GM19324 (cell line): Measurements from ENCODE around the gene NLGN1.

ENCODE experiments used
- ATAC-seq: cut with Tn5 transposase; IDR thresholded peaks from one replicate; pipeline ENCODE4 v1.9.1; 2021; ENCODE audit warnings: mild to moderate bottlenecking, moderate library complexity; ENCODE audit not compliant: unreplicated experiment, low FRiP score

Gene NLGN1

DNA sequence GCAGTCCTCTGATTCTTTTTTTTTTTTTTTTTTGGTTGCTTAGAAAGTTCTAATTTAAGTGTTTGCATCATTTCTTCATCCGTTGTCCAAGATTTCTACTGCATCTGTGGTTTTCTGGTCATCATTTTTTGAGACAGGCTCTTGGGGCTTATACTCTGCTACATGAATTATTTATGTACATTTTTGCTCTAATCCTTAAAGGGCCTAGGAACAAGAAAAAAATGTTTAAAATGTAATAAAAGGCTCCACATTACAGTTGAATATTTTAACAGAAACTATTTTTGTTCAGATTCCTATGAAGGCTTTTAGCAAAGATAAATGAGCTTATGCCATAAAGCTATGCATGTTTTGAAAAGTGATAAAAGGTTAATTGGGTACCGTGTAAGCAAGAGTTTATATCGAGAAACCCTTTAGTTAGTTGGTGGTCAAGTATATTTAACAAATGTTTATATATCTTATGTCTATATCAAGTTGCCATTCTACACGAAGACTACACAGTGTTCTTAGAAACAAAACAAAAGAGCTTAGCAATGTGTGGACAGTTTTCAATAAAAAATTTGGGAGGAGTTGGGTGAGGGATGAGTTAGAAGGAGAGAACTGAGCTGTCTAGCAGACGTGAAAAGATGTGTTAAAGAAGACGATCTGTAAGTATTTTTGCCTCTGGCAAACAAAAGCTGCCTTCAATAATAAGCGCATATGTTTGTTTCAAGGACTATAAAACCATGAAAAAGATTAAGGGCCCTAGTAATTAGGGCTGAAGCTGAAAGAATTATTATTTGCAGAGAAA, 898.0 kb downstream of the NLGN1 start:
- ATAC-seq = no peak

DNA sequence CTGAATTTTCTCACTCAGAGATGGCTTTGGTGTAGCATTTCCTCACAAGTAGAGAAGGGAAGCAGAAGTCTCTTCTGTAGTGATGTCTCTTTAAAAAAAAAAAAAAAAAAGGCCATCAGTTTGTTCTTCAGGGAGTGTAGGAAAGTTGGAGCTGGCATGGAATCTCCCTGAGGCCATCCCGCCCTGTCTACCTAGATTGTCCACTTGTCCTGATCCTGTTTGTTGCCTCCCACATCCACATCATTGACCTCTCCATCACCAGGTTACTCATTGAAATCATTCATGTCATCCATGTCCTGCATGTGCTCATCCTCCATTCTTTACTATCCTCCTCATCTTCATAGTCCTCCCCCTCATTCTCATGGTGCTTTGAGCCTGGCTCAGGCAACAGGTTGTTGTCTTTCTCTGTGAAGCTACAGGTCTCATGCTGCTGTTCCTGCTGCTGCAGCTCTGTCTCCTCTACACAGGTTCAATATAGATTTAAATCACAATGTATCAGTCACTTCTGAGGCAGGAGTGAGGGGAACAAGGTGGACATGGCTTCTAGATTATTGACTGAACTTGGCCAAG, 905.3 kb downstream of the NLGN1 start:
- no peak for ATAC-seq

DNA sequence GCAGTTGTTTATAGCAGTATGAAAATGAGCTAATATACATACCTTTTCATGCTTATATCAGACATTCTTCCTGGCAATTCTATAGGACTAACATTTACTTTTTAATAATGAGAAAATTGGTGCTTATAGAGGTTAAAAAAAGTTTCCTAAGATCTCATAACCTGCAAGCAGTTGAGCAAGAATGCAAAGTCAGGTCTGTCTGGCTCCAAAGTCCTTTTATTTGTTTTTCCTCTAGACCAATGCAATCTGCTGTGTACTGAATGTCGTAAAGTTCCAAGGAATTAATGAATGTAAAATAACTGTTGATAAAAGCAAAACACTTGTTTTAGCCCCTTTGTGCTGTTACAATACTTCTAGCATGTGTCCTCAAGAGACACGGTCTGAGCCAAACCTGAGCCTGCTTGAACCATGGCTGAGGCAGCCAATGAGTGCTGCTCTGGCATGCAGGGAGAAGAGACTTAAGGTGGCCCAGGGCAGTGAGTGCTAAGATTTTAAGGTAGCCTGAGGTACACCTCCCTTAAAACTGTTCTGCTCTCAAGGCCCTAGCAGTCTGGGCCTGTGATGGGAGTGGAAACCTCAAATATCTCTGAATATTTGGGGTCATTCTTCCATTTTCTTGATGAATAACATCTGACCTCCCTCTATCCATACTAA, 906.5 kb downstream of the NLGN1 start:
- ATAC-seq = no peak

DNA sequence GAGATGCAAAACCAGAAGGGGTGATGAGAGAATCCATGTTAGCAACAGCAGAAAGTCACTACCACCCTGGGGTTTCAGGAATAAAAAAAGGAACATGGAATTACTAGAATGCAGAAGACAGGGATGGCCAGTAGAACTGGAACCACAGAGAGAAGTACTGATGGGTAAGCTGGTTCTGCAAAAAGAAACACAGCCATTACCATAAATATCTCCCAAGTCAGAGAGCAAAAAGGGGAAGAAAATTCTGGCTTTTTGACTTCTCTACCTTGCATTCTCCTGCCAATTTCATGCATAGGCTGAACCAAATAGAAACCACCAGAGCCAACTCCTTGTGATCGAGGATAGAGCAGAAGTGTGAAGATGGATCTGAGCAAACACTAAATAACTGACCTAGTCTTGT, 911.2 kb downstream of the NLGN1 start:
- no peak for ATAC-seq

DNA sequence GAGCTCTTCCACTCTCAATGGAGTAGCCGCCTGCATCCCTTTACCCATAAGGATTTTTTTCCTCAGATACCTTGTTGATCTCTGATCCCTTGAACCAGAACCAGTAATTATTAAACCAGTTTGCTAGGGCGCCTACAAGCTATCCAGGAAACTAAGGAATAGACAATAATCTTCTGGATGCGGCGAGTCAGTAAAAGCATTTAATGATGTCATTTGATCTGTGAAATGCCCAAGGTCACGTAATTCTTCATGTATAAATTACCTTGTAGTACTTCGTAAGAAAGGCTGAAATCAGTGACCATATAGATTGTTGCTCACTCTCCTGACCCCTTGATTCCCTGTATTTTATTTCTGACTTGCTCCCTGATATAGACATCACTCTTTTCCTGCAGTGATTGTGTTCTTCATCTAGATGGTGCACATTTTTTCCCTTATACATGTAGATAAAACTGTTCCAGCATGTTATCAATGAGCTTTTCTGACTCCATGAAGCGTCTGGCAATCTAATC, 913.0 kb downstream of the NLGN1 start:
- ATAC-seq = no peak

DNA sequence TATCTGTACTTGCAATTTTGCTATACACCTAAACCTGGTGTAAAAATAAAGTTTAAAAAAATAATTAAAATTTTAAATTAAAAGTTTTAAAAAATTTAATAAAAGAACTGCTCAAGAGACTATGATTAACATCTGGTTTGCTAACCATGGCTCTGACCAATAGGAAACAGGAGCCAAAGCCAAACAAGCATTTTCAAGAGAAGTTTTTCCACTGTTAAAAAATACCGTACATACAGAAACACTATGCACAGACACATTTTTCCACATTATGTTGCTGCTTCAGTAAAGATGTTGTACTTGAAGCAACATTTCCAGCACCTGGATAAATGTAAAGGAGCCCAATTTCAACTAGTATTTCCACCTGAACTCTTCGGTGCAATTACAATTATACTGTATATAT, 917.7 kb downstream of the NLGN1 start:
- no peak for ATAC-seq

DNA sequence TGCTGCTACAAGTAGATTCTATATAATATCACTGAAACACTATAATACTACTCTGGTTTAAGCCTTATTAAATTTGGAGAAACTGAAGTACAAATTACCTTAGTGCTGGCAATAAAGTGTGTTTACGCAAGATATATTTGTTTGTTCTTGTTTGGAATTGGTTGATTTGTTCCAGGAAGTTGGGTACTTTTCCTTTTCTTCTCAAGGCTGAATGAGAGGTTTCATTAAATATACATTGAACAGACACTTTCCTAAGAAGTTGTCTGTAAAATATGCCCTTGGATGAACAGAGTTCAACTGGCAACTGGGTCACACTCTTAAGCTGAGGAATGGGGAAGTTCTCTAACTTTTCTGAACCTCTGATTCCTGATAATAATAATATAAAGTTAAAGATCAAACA, 919.5 kb downstream of the NLGN1 start:
- ATAC-seq = no peak

DNA sequence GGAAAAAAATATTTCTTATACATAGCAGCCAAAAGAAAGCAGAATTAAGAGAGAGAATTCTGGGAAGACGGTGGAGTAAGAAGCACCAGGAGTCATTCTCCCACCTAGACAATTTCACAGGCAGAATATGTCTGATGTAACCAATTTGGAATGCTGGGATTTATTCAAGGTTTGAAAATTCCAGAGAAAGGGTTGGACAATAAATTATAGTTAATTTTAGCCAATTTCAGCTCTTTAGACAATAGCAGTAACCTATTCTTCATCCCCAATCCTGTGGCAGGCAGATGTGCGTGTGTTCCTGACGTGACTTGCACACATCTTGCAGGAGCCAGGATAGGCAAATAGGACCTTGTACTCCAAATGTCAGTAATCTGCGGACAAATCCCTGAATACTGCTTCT, 920.6 kb downstream of the NLGN1 start:
- ATAC-seq = no peak

DNA sequence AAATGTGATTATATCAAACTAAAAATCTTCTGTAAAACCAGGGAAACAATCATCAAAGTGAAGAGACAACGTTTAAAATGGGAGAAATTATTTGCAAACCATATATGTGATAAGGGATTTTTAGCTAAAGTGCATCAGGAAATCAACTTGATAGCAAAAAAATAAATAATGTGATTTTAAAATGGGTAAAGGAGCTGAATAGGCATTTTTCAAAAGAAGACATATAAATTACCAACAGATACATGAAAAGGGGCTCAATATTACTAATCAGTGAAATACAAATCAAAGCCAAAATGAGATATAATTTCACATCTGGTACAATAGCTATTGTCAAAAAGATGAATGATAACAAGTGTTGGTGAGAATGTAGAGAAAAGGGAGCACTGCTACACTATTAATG, 924.0 kb downstream of the NLGN1 start:
- ATAC-seq = no peak

DNA sequence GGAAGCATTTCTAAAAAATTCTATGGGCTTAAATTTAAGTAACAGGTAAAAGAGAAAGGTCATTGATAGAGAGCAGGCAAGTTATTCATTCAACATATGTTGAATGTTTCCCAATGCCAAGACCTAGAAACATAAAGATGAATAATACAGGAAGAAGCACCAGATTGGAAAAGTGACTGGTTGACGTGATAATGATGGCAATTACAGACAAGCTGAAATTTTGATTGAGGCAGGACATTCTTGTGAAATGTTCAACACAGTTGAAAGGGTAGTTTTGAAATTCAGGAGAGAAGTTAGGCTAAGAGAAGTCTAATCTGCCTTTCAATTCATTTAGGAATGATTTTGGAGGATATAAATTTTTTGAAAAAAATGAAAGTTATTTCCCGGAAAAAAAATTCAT, 925.2 kb downstream of the NLGN1 start:
- ATAC-seq = no peak

DNA sequence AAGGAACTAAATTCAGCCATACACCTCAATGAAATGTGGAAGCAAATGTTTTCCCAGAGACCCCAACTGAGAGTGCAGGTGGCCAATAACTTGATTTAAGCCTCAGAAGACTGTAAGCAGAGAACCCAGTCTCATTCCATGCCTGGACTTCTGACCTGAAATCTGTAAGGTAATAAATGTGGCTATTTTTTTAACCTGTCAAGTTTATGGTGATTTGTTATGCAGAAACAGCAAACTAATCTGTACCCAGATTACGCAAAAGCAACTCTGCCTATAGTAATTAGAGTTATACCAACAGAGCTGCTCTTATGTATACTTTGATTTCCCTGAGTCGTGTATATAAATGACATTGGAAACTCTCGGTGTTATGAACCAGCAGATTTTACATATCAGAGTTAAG, 927.6 kb downstream of the NLGN1 start:
- ATAC-seq = no peak

DNA sequence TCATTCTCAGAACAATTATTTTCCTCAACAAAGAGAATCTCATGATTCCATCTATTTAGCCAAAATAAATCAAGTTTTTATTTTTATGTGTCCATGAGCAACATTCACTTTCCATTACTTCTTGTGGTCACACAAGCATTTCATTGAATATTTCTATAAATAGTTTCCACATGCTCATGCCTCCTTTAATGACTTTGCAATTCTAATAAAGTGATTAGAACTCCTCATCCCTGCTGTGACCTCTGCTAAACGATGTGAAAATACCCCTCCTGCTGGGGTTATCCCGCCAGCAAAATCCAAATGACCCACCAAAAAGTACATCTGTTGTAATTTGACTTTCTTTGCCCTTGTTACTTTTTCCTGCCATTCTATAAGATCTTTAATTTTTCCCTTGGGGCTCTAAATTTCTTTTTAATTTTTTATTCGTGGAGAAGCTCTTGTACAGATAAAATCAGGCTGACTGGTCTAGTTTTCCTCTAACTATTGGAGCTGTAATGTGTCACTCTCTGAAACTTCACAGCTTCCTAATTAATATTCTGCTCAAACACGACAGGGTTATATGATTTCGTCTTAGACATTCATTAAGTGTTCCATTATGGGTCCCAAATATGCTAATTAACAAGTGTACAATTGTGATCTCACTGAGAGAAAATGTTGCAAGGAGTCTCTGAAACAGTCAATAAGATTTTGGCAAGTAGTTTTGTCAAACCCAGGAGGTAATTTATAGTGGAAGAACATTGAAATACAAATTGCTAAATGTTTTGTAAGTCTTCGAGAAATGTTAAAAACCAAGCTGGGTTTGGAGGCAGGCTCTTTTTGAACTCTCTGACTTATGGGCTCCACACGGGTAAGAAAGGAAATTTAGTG, 928.5 kb downstream of the NLGN1 start:
- no peak for ATAC-seq

DNA sequence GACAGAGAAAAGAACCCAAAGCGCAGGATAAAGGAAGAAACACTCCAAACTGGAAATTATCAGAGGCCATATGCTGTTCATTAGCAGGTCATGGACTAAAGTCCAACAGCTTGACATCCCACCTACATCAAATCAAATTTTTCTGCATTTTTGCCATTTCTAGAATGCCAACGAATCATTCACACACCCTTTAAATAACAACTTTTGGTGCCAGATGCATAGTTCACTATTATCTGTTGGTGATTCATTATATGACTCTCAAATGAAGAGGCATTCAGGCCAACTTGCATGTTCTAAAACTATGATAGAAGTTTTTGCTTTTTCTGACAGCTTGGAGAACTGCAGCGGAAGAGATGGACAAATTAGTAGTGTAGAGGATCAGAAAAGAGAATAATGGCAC, 931.8 kb downstream of the NLGN1 start:
- no peak for ATAC-seq

DNA sequence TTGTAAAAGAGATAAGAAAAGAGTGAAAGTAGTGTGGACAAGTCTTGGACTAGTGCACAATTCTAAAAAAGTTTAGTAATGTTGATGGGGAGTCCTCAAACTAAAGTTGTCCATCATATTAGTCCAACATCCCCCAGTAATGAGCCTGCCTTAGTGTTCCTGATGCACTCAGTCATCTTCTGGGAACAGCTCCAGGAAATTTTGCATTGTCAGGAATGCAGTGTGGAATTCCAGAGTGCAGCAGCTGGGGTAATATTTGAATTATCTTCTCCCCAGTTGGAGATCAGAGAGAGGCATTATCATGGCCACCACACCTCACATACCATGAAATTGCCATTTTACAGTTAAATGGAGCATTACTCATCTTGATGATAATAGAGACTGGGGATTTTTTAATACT, 932.8 kb downstream of the NLGN1 start:
- ATAC-seq = no peak

DNA sequence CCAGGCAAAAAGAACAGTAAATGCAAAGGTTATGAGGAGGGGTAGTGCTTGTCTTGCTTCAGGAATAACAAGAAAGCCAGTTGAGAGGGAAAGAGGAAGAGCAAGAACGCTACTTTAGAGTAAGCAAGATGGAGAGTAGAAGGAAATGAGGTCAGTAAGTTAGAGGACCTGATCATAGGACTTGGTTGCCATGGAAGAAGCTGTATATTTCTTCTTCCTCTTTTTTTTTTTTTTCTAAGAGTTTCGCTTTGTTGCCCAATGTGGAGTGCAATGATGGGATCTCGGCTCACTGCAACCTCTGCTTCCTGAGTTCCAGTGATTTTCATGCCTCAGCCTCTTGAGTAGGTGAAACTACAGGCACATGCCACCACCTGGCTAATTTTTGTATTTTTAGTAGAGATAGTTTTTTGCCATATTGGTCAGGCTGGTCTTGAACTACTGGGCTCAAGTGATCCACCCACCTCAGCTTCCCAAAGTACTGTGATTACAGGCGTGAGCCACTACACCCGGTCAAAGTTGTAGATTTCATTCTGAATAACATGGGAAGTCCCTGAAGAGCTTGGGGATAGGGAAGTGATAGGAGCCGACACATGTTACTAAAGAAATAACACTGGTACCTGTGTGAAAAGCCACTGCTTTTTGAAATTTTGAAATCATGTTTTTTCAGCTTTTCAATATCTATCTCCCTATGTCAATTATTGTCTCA, 933.7 kb downstream of the NLGN1 start:
- no peak for ATAC-seq

DNA sequence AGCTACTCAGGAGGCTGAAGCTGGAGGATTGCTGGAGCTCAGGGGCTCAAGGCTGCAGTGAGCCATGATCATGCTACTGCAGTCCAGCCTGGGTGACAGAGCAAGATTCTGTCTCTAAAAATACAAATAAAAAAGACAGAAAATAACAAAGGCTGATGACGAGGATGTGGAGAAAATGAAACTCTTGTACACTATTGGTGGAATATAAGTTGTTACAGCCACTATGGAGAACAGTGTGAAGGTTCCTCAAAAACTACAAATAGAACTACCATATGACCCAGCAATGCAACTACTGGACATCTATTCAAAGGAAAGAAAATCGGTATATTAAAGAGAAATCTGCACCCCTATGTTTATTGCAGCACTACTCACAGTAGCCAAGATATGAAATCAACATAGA, 934.8 kb downstream of the NLGN1 start:
- ATAC-seq = no peak

DNA sequence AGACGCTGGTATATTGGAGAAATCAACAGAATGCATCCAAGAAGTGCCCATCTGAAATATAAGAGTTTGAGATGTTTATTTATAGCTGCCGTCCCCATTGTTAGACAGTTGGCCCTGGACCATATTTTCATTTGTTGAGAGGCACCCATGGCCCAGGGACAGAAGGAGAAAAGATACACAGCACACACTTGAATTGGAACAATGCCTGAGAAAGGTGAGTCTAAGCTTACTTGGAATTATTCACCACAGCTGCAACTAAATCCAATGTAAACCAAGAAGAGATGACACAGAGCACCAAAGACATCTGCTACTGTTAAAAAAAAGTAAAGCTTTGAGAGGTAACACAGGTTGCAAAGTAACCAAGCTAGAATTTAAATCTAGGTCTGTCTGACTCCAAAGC, 936.1 kb downstream of the NLGN1 start:
- ATAC-seq = no peak

DNA sequence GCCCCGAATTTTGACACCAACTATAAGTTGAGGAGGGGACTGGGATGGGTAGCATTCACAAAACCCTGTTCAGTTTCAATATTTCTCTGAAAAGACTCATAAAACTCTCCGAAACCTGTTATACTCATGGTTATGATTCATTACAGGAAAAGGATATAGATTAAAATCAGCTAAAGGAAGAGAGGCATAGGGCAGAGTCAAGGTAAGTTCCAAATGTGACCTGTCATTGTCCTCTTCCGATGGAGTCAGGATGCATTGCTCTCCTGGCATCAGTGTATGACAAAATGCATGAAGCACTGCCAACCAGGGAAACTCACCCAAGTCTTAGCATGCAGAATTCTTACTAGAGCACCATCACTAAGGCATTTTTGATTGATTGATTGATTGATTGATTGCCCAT, 936.6 kb downstream of the NLGN1 start:
- ATAC-seq = no peak

DNA sequence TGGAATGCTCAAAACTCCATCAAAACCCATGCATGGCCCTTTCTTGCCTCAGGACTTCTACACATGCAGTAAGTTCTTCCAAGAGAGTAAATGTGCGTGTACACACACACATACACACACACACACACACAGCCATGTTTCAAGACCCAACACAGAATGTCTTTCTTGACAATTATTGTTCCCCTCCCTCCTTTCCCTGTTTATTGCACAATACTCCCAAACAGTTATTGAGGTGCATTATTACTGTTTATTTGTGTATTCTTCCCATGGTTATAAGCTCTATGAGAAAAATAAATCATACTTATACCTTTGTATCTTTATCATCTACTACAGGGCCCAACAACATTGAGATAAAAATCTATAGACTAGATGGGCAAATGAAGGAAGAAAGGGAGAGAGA, 937.8 kb downstream of the NLGN1 start:
- ATAC-seq = no peak

DNA sequence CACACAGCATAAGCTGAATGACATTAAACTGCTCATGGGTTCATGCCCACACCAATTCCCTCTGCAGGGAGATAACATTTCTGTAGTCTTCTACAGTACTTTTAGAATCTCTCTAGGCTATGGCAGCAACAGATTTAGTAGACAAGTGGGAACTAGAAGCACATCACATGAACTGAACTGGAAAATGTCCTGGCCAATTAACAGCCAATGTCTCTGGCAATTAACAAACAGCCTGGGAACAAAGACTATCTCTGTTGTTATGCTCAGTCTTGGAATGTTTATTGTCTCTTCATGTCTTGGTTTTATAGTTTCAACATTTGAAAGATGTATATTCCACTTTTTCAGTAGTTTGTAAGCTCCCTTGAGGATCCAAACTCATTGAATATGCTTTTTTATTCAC, 938.4 kb downstream of the NLGN1 start:
- ATAC-seq = no peak
